GM21360 (cell line): ENCODE measurements around the gene COA8.

ENCODE experiments used
- ATAC-seq: cut with Tn5 transposase; IDR thresholded peaks from one replicate; pipeline ENCODE4 v1.9.1; 2021; ENCODE audit warnings: mild to moderate bottlenecking, moderate library complexity; ENCODE audit not compliant: unreplicated experiment

The COA8 gene

GRCh38 chr14:103535891-103536565, 26.7 kb upstream of the COA8 start:
- ATAC-seq, result no peak

- ATAC-seq, result no peak
Observed at GRCh38 chr14:103536693-103537092, 26.1 kb upstream of the COA8 start.

- ATAC-seq, result no peak
Observed at GRCh38 chr14:103537175-103537990, 25.4 kb upstream of the COA8 start.

- ATAC-seq, result no peak
Observed at GRCh38 chr14:103538291-103539055, 24.3 kb upstream of the COA8 start.

- ATAC-seq, result no peak
Observed at GRCh38 chr14:103539056-103539825, 23.5 kb upstream of the COA8 start.

GRCh38 chr14:103540821-103541708, 21.7 kb upstream of the COA8 start:
- no peak for ATAC-seq

- ATAC-seq, result no peak
Observed at GRCh38 chr14:103541709-103542604, 20.8 kb upstream of the COA8 start.

- ATAC-seq, result no peak
Observed at GRCh38 chr14:103542605-103543088, 20.1 kb upstream of the COA8 start.

GRCh38 chr14:103543140-103543539, 19.6 kb upstream of the COA8 start:
- no peak for ATAC-seq

GRCh38 chr14:103543721-103544387, 18.9 kb upstream of the COA8 start:
- no peak for ATAC-seq

GRCh38 chr14:103544388-103545218, 18.2 kb upstream of the COA8 start:
- no peak for ATAC-seq

GRCh38 chr14:103545219-103545914, 17.4 kb upstream of the COA8 start:
- no peak for ATAC-seq

GRCh38 chr14:103545915-103546651, 16.7 kb upstream of the COA8 start:
- ATAC-seq, result no peak

GRCh38 chr14:103546652-103547454, 15.9 kb upstream of the COA8 start:
- no peak for ATAC-seq

- ATAC-seq, result no peak
Observed at GRCh38 chr14:103547455-103547940, 15.3 kb upstream of the COA8 start.
